GM10266 (cell line): ENCODE results near the gene STK32C.

Experiments used
- DNase-seq: peaks from one replicate; pipeline ENCODE4 v3.0.0; 2012; ENCODE audit errors: extremely low spot score
- CTCF ChIP-seq: IDR thresholded peaks from 2 replicates; pipeline ENCODE4 v1.5.1; 2012; ENCODE audit warnings: mild to moderate bottlenecking, low read depth; ENCODE audit not compliant: control insufficient read depth, insufficient read depth; ENCODE audit errors: missing control alignments

STK32C gene

GRCh38 chr10:132210766-132211165, 97.0 kb downstream of the STK32C start:
- no peak for DNase-seq
- TF ChIP-seq CTCF, result no peak

DNA sequence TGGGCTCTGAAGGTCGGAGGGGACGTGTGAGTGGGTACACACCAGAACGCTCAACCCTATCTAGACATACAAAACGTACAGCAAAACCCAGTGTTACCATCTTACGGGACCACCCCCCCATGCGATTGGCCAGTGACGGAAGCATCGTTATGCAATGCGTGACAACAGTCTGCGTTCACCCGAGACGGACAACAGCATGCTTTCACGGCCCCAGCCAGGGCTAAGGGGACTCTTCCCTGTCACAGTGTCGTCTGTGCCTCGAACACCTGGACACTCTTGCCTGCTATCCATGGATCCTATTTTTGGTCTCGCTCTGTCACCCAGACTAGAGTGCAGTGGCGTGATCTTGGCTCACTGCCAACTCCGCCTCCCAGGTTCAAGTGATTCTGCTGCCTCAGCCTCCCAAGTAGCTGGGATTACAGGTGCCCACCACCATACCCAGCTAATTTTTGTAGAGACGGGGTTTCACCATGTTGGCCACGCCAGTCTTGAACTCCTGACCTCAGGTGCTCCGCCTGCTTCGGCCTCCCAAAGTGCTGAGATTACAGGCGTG, 97.7 kb downstream of the STK32C start:
- no peak for TF ChIP-seq CTCF
- no peak for DNase-seq

GRCh38 chr10:132209130-132209529, 98.6 kb downstream of the STK32C start:
- no peak for TF ChIP-seq CTCF
- no peak for DNase-seq

DNA sequence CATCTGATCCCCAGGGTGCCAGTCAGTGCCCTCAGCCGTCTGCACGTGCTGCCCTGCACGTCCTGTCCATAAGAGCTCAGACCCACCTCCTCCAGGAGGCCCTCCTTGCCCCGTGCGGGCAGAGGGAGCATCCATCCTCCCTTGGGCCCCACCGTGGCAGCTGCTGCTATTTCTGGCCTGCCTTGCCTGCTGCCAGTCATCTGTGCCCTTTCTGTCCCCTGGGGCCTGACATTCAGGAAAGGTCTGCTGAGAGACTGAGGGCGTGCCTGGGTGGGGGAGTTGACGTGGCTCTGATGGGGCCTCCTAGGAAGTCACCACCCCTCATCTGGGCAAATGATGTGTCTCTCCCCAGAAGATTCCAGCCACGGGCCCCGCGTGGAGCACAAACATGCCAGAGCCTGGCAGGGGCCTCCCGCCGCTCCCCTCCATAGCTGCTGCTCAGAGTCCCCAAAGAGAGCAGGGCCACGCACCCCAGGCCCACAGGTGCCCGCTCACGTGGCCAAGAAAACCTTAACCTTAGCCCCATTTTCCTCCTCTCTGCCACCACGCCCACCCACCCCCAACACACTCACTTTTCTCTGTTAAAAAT, 99.2 kb downstream of the STK32C start:
- no peak for DNase-seq
- TF ChIP-seq CTCF, result no peak

DNA sequence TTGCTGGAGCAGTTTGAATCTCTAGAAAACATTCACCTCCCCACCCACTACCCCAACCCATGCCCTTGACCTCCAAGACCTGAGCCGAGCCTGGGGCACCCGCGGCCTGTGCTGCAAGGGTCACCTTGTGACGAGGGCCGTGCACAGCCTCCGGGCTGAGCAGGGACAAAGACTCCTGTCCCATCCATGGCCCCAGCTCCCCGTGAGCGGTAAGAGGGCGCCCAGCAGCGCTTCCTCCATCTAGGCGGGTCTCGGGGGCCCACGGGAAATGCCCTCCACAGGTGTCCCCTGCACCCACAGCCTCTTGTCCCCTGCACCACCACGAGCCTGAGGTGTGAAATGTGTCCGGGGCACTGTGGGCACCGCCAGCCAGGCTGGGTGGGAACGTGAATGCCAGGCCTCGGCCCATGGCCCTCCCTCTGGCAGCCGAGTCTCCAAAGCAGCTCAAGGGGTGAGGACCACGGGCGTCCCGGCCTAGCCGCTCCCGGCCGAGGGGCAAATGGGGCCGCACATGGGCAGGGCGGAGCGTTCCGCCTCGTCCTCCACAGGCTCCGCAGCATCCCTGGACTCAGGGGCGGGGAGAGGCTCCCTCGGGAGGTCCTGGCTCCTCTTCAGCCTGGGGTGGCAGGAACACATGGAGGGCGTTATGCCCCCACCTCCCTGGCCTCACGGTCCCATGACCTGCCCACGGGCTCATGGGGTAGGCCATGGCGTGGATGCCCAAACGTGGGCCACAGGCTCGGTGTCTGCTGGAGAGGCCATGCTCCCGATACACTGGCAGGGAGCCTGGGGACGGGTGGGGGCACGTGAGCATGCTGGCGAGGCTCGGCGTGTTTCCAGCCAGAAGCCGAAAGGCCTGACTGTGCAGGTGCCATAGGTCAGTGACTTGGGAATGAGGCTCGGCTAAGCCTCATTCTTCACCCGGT, 100.0 kb downstream of the STK32C start:
- TF ChIP-seq CTCF, result no peak
- DNase-seq, result no peak

- no peak for TF ChIP-seq CTCF
- DNase-seq, result no peak
Observed at GRCh38 chr10:132206806-132207535, 100.8 kb downstream of the STK32C start.

DNA sequence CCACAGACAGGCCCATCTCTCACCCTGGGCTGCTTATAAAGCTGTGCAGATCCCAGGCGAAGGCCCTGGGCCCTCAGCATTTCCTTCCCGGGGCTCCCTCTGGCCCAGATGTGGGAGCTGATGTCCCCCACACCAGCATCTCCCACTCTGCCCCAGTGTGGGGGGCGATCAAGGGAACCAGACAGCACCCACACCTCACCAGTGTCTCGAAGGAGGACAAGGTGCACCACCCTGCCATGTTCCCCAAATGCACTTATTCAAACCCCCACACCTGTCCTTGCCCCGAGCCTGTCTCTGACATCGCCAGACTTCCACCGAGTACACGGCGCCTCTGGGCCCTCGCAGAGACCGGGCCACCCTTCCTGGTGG, 101.4 kb downstream of the STK32C start:
- no peak for DNase-seq
- TF ChIP-seq CTCF, result no peak
